ENCODE data around the gene TRIM39. TPM values are rescaled to one million over a fixed set of nuclear protein-coding genes. Genes with fewer than 3 reads are reported as not detected.

The TRIM39 gene
- total and polyA plus RNA-seq, 9 of the 15 experiments (the other 6 are each of a cell fraction or from before 2014, with no cell fraction given) = 5.6 to 17.7 (median 12.8) TPM

GRCh38 chr6:30304002-30304401 lies 22.7 kb upstream of the TRIM39 start:
- Histone ChIP-seq H3K9me1 (ENCODE audit: control insufficient read depth, insufficient read depth, low read length) (no peaks in the 10 kb centered on the region), H3K4me1 (replicated peaks in 1 of 2; ENCODE audit: control insufficient read depth in 2 of 2, insufficient read depth in 2 of 2, low read length in 2 of 2) (no peaks in the 10 kb centered on the region), H3K9me3 (replicated peaks; ENCODE audit: control insufficient read depth, insufficient read depth, low read depth, low read length) (peaks cover 27% of the 10 kb centered on the region), H3K36me3 (ENCODE audit: control insufficient read depth, insufficient read depth, low read length) (peaks cover 69% of the 10 kb centered on the region), H3K4me3 (no peak overlapping the region), H3K27me3 (ENCODE audit: control insufficient read depth in 2 of 2, insufficient read depth in 2 of 2, low read length in 2 of 2) (no peaks in the 10 kb centered on the region), H3K4me2 (ENCODE audit: insufficient read depth, low read length) (no peak overlapping the region), H2AFZ (ENCODE audit: low read depth, low read length) (no peak overlapping the region), H3K27ac (ENCODE audit: extremely low read depth, low read depth, low read length) (no peak overlapping the region), H3K9ac (ENCODE audit: insufficient read depth in 1 of 2, low read depth in 2 of 2, low read length in 2 of 2) (no peak overlapping the region), H4K20me1 (replicated peaks; ENCODE audit: control insufficient read depth, insufficient read depth, low read length) (no peaks in the 10 kb centered on the region), H3K79me2 (ENCODE audit: control insufficient read depth, insufficient read depth, low read length) (peaks cover 38% of the 10 kb centered on the region; the same call in 2 of the 3 replicates)
- in situ Hi-C loops (cut with MboI) (no loop called here), intact Hi-C loops (cut with micrococcal nuclease) (no loop called here)
- FAIRE-seq = no peak
- POLR2A ChIA-PET = no interaction called here
- BruUV-seq (replicated peaks) = no TSS peak
- 100% methylated on average over 2 of the region's 2 CpGs for WGBS (ENCODE audit: insufficient coverage, low coverage, missing lambda C conversion rate)
- DNase-seq (ENCODE audit: extremely low read depth in 1 of 4, low spot score in 3 of 4) = no peak
- CTCF ChIA-PET (ENCODE audit: low intra/inter-chr PET ratio) = no interaction called here
- no peak for ATAC-seq
- TF ChIP-seq, protein P1, sequence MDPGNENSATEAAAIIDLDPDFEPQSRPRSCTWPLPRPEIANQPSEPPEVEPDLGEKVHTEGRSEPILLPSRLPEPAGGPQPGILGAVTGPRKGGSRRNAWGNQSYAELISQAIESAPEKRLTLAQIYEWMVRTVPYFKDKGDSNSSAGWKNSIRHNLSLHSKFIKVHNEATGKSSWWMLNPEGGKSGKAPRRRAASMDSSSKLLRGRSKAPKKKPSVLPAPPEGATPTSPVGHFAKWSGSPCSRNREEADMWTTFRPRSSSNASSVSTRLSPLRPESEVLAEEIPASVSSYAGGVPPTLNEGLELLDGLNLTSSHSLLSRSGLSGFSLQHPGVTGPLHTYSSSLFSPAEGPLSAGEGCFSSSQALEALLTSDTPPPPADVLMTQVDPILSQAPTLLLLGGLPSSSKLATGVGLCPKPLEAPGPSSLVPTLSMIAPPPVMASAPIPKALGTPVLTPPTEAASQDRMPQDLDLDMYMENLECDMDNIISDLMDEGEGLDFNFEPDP (CRISPR knock-in tag; IDR thresholded peaks at IDR 0.05) = no peak
- TF ChIP-seq, protein P2, sequence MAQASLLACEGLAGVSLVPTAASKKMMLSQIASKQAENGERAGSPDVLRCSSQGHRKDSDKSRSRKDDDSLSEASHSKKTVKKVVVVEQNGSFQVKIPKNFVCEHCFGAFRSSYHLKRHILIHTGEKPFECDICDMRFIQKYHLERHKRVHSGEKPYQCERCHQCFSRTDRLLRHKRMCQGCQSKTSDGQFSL (CRISPR knock-in tag; IDR thresholded peaks at IDR 0.05) = no peak
- TF ChIP-seq, protein P2 (tag; IDR thresholded peaks at IDR 0.05) = no peak
- TF ChIP-seq, protein P3, sequence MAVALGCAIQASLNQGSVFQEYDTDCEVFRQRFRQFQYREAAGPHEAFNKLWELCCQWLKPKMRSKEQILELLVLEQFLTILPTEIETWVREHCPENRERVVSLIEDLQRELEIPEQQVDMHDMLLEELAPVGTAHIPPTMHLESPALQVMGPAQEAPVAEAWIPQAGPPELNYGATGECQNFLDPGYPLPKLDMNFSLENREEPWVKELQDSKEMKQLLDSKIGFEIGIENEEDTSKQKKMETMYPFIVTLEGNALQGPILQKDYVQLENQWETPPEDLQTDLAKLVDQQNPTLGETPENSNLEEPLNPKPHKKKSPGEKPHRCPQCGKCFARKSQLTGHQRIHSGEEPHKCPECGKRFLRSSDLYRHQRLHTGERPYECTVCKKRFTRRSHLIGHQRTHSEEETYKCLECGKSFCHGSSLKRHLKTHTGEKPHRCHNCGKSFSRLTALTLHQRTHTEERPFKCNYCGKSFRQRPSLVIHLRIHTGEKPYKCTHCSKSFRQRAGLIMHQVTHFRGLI (CRISPR knock-in tag; IDR thresholded peaks at IDR 0.05) = no peak
- TF ChIP-seq AFF4 (CRISPR knock-in tag; IDR thresholded peaks at IDR 0.05) (no peak), CHAMP1 (IDR thresholded peaks at IDR 0.05) (no peak), RBM22 (IDR thresholded peaks at IDR 0.05; ENCODE audit: low read depth, low read length, poor library complexity, severe bottlenecking) (no peak), SMARCC2 (IDR thresholded peaks at IDR 0.05; ENCODE audit: low read depth) (no peak), SRSF3 (IDR thresholded peaks at IDR 0.05; ENCODE audit: insufficient read depth, low read length) (no peak), PYGO2 (tag; IDR thresholded peaks at IDR 0.05) (no peak), RFX7 (CRISPR knock-in tag; IDR thresholded peaks at IDR 0.05) (no peak), ZZZ3 (IDR thresholded peaks at IDR 0.05) (no peak)
